Vagina (tissue), 2 donors: Measurements from ENCODE around the gene ARHGAP21.

ENCODE experiments used
- CTCF ChIP-seq, 3 experiments: fragments of 450-650 bp in 2 of 3; fragments of 200-600 bp in 1 of 3; sonication (generic) in 1 of 3; IDR thresholded peaks; one replicate each; pipeline ENCODE4 v1.5.1; 2017 to 2019; ENCODE audit warnings: antibody characterized with exemption in 3 of 3, mild to moderate bottlenecking in 2 of 3, moderate library complexity in 2 of 3
- POLR2A ChIP-seq, 2 donors: fragments of 450-650 bp; IDR thresholded peaks; one replicate each; pipeline ENCODE4 v1.6.1; 2017; ENCODE audit warnings: antibody characterized with exemption in 2 of 2, mild to moderate bottlenecking in 2 of 2, moderate library complexity in 2 of 2
- POLR2AphosphoS5 ChIP-seq, 2 donors: sonication (generic); formaldehyde crosslinking; IDR thresholded peaks; one replicate each; pipeline ENCODE4 v1.9.0; 2017; ENCODE audit warnings: antibody characterized with exemption in 2 of 2, mild to moderate bottlenecking in 2 of 2, low read depth in 1 of 2; ENCODE audit not compliant: insufficient read depth in 1 of 2

GRCh38 chr10:24616536-24616935 lies 107.2 kb downstream of the ARHGAP21 start:
- TF ChIP-seq CTCF (IDR thresholded peaks at IDR 0.05): no peak
- no peak for TF ChIP-seq POLR2AphosphoS5 (IDR thresholded peaks at IDR 0.05; ENCODE audit: insufficient read depth in 1 of 2, low read depth in 1 of 2)
- no peak for TF ChIP-seq POLR2A (IDR thresholded peaks at IDR 0.05)
